H1 (cell line): ENCODE results near the gene DPEP2.
"Not testable (repeated sequence)": the region's sequence is repeated elsewhere in the genome, so short reads cannot be mapped to it uniquely, and the experiment has no call there.

ENCODE experiments used
- CHD2 ChIP-seq: IDR thresholded peaks from 2 replicates; pipeline ENCODE4 v1.6.1; 2012; ENCODE audit warnings: low read length, improper control_type of control experiment
- CTCF ChIP-seq, 3 experiments: IDR thresholded peaks; 1 replicate in 2 of 3; 2 replicates in 1 of 3; pipeline versions ENCODE4 v1.5.1 to v1.6.1; 2011; ENCODE audit warnings: low read length in 3 of 3, mild to moderate bottlenecking in 3 of 3, inconsistent platforms in 2 of 3, low read depth in 1 of 3, moderate library complexity in 1 of 3; ENCODE audit not compliant: insufficient read depth in 1 of 3; ENCODE audit errors: control extremely low read depth in 1 of 3
- EP300 ChIP-seq, 2 experiments: IDR thresholded peaks; 1 replicate in 1 of 2; 2 replicates in 1 of 2; pipeline ENCODE4 v1.6.1; 2011 to 2012; ENCODE audit warnings: low read depth in 2 of 2, low read length in 2 of 2, mild to moderate bottlenecking in 2 of 2, borderline replicate concordance in 1 of 2, inconsistent platforms in 1 of 2, moderate library complexity in 1 of 2
- GABPA ChIP-seq: IDR thresholded peaks from 2 replicates; pipeline ENCODE4 v1.6.1; 2011; ENCODE audit warnings: mild to moderate bottlenecking, low read length, moderate library complexity, borderline replicate concordance; ENCODE audit not compliant: insufficient read depth
- MAX ChIP-seq: IDR thresholded peaks from 2 replicates; pipeline ENCODE4 v1.6.1; 2012; ENCODE audit warnings: inconsistent platforms
- POLR2A ChIP-seq, 2 experiments: IDR thresholded peaks; 1 replicate in 1 of 2; 2 replicates in 1 of 2; pipeline ENCODE4 v1.6.1; 2011; ENCODE audit warnings: low read depth in 2 of 2, low read length in 2 of 2, mild to moderate bottlenecking in 2 of 2; ENCODE audit errors: control extremely low read depth in 1 of 2
- RAD21 ChIP-seq, 2 experiments: IDR thresholded peaks in 1 of 2; conservative IDR thresholded peaks in 1 of 2; 2 replicates each; pipeline ENCODE4 v1.6.1; 2011; ENCODE audit warnings: low read depth in 2 of 2, low read length in 2 of 2, improper control_type of control experiment in 1 of 2, inconsistent platforms in 1 of 2, mild to moderate bottlenecking in 1 of 2, moderate library complexity in 1 of 2
- RFX5 ChIP-seq: IDR thresholded peaks from 2 replicates; pipeline ENCODE4 v1.6.1; 2011; ENCODE audit warnings: low read depth, low read length, improper control_type of control experiment, borderline replicate concordance
- SIN3A ChIP-seq, 2 experiments: IDR thresholded peaks in 1 of 2; conservative IDR thresholded peaks in 1 of 2; 2 replicates each; pipeline ENCODE4 v1.6.1; 2011 to 2012; ENCODE audit warnings: low read length in 2 of 2, improper control_type of control experiment in 1 of 2, low read depth in 1 of 2, mild to moderate bottlenecking in 1 of 2

GRCh38 chr16:67994040-67994408 lies 5.3 kb downstream of the DPEP2 start:
- not testable (repeated sequence) for TF ChIP-seq RAD21 (IDR thresholded peaks at IDR 0.05 in 1 of 2, conservative IDR thresholded peaks at IDR 0.05 in 1 of 2; ENCODE audit: low read depth in 2 of 2, low read length in 2 of 2); CHD2; CTCF (IDR thresholded peaks at IDR 0.05; ENCODE audit: control extremely low read depth in 1 of 3, insufficient read depth in 1 of 3, low read depth in 1 of 3, low read length in 3 of 3); GABPA; POLR2A (IDR thresholded peaks at IDR 0.05; ENCODE audit: control extremely low read depth in 1 of 2, low read depth in 2 of 2, low read length in 2 of 2); EP300 (IDR thresholded peaks at IDR 0.05; ENCODE audit: borderline replicate concordance in 1 of 2, low read depth in 2 of 2, low read length in 2 of 2); RFX5; SIN3A (conservative IDR thresholded peaks at IDR 0.05 in 1 of 2, IDR thresholded peaks at IDR 0.05 in 1 of 2; ENCODE audit: low read depth in 1 of 2, low read length in 2 of 2); MAX
